Activated B cell treated with CpG ODN at 0.5 μM for 24 hours (primary cell): Measurements from ENCODE around the gene SPPL2C. TPM values are rescaled to one million over a fixed set of nuclear protein-coding genes. Genes with fewer than 3 reads are reported as not detected.

Experiments used
- ATAC-seq: fragments of 200-7000 bp; cut with Tn5 transposase; one replicate; pipeline ENCODE4 v1.10.0; 2021; ENCODE audit warnings: low read depth, mild to moderate bottlenecking, moderate library complexity
- CTCF ChIA-PET: fragments of 350-600 bp; sonication (Branson Sonifier 250); formaldehyde crosslinking; loops from one replicate; lab custom pipeline; 2021; ENCODE audit warnings: antibody characterized with exemption; lab: Charles Lee
- POLR2A ChIA-PET: fragments of 350-600 bp; sonication (Branson Sonifier 250); formaldehyde crosslinking; loops from one replicate; lab custom pipeline; 2021; ENCODE audit warnings: antibody characterized with exemption; lab: Charles Lee
- DNase-seq: peaks from one replicate; pipeline ENCODE4 v3.0.0; 2022
- H3K27ac Mint-ChIP-seq: one replicate; pipeline ENCODE4 v1.8.0; 2020; ENCODE audit warnings: mixed read lengths
- H3K27me3 Mint-ChIP-seq: one replicate; pipeline ENCODE4 v1.8.0; 2021; ENCODE audit warnings: mixed read lengths
- H3K36me3 Mint-ChIP-seq: one replicate; pipeline ENCODE4 v1.8.0; 2021; ENCODE audit warnings: low read depth, mixed read lengths
- H3K4me1 Mint-ChIP-seq: one replicate; pipeline ENCODE4 v1.8.0; 2021; ENCODE audit warnings: mixed read lengths
- H3K4me3 Mint-ChIP-seq: one replicate; pipeline ENCODE4 v1.8.0; 2020; ENCODE audit warnings: mild to moderate bottlenecking, mixed read lengths
- H3K9me3 Mint-ChIP-seq: one replicate; pipeline ENCODE4 v1.8.0; 2020; ENCODE audit warnings: mixed read lengths
- CTCF ChIP-seq: fragments of 200-600 bp; IDR thresholded peaks from one replicate; pipeline ENCODE4 v1.8.0; 2022; ENCODE audit warnings: antibody characterized with exemption, mild to moderate bottlenecking
- intact Hi-C: fragments of 100-400 bp; cut with micrococcal nuclease; formaldehyde crosslinking; loops from one replicate; pipeline ENCODE4 v1.15.1; 2024
- total RNA-seq: library from RNA; stranded (reverse); gene quantifications from 2 replicates; pipeline ENCODE4 v1.2.3, GENCODE V29; 2022

Gene SPPL2C
- total RNA-seq, 1 donor from 2014 or later: not detected

- intact Hi-C loops: no loop called here
- ATAC-seq (no peak), DNase-seq (no peak)
- no peaks in the 10 kb centered on the region for H3K4me1 Mint-ChIP-seq
- H3K4me3 Mint-ChIP-seq: no peak overlapping the region
- CTCF ChIA-PET: no interaction called here
- H3K27me3 Mint-ChIP-seq: peaks cover 4% of the 10 kb centered on the region
- no peak overlapping the region for H3K27ac Mint-ChIP-seq
- POLR2A ChIA-PET: no interaction called here
- H3K9me3 Mint-ChIP-seq: peaks cover 3% of the 10 kb centered on the region
- no peak for TF ChIP-seq CTCF
- no peaks in the 10 kb centered on the region for H3K36me3 Mint-ChIP-seq
These were observed 43.7 kb downstream of the SPPL2C start for GRCh38 chr17:45888392-45888791.

- intact Hi-C loops: no loop called here
- ChIA-PET POLR2A (no interaction called here), CTCF (no interaction called here)
- ATAC-seq (no peak), DNase-seq (no peak)
- Mint-ChIP-seq H3K27me3 (no peaks in the 10 kb centered on the region), H3K4me1 (peaks cover 5% of the 10 kb centered on the region), H3K27ac (no peak overlapping the region), H3K36me3 (no peaks in the 10 kb centered on the region), H3K9me3 (peaks cover 2% of the 10 kb centered on the region), H3K4me3 (no peak overlapping the region)
- no peak for TF ChIP-seq CTCF
These were observed 44.9 kb downstream of the SPPL2C start for GRCh38 chr17:45889579-45889978.

DNA sequence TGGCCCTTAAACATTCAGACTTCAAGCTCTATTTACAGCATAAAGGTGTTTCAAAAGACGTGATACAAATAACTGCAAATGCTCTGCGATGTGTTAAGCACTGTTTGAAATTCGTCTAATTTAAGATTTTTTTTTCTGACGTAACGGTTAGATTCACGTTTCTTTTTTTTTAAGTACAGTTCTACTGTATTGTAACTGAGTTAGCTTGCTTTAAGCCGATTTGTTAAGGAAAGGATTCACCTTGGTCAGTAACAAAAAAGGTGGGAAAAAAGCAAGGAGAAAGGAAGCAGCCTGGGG lies 49.0 kb downstream of the SPPL2C start:
- ATAC-seq (no peak), DNase-seq (no peak)
- intact Hi-C loops: loop anchor here (1.0 kb wide), 1 partner anchor 373 kb away; no protein-coding TSS in a partner anchor
- H3K9me3 Mint-ChIP-seq: no peaks in the 10 kb centered on the region
- H3K4me1 Mint-ChIP-seq: peaks cover 27% of the 10 kb centered on the region
- H3K27me3 Mint-ChIP-seq: peaks cover 19% of the 10 kb centered on the region
- H3K27ac Mint-ChIP-seq: peak overlapping the region; percentile 35
- TF ChIP-seq CTCF: no peak
- ChIA-PET CTCF (no interaction called here), POLR2A (no interaction called here)
- peak overlapping the region; percentile 82 for H3K4me3 Mint-ChIP-seq
- no peaks in the 10 kb centered on the region for H3K36me3 Mint-ChIP-seq

DNA sequence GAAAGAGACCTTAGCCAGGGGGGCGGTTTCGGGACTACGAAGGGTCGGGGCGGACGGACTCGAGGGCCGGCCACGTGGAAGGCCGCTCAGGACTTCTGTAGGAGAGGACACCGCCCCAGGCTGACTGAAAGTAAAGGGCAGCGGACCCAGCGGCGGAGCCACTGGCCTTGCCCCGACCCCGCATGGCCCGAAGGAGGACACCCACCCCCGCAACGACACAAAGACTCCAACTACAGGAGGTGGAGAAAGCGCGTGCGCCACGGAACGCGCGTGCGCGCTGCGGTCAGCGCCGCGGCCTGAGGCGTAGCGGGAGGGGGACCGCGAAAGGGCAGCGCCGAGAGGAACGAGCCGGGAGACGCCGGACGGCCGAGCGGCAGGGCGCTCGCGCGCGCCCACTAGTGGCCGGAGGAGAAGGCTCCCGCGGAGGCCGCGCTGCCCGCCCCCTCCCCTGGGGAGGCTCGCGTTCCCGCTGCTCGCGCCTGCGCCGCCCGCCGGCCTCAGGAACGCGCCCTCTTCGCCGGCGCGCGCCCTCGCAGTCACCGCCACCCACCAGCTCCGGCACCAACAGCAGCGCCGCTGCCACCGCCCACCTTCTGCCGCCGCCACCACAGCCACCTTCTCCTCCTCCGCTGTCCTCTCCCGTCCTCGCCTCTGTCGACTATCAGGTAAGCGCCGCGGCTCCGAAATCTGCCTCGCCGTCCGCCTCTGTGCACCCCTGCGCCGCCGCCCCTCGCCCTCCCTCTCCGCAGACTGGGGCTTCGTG lies 49.5 kb downstream of the SPPL2C start, which contains the start of gene MAPT:
MAPT (plus strand) TSS at position 533 of the 763 bp plus-strand sequence. CDS start 67,784 bp downstream, outside the sequence.
- intact Hi-C loops: loop anchor here (1.0 kb wide), 1 partner anchor 372 kb away; no protein-coding TSS in a partner anchor
- Mint-ChIP-seq H3K27me3 (peaks cover 24% of the 10 kb centered on the region), H3K36me3 (no peaks in the 10 kb centered on the region), H3K9me3 (no peaks in the 10 kb centered on the region), H3K4me3 (peak within 1 kb of the TSS; percentile 85), H3K27ac (peak within 1 kb of the TSS; percentile 50), H3K4me1 (peaks cover 27% of the 10 kb centered on the region)
- ChIA-PET POLR2A (no interaction called here), CTCF (no interaction called here)
- DNase-seq: peak; percentile 83
- no peak for TF ChIP-seq CTCF
- peak; percentile 93 for ATAC-seq

DNA sequence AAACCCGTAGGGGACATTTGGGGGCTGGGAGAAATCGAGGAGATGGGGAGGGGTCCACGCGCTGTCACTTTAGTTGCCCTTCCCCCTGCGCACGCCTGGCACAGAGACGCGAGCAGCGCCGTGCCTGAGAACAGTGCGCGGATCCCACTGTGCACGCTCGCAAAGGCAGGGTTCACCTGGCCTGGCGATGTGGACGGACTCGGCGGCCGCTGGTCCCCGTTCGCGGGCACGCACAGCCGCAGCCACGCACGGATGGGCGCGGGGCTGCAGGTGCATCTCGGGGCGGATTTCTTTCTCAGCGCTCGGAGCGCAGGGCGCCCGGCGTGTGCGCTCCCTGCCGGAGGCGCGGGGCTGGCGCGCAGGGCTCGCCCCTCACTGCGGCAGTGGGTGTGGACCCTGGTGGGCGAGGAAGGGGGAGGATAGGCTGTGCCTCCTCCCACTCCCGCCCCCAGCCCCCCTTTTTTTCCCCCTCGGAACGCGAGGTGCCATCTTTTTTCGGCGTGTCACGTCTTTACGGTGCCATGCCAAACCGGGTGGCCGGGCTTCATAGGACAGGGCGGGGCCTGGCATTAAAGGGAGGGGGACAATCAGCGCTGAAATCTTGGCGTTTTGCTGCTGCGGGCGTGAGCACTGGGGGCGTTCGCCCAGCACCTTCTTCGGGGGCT lies 50.8 kb downstream of the SPPL2C start:
- ATAC-seq: no peak
- intact Hi-C loops: no loop called here
- CTCF ChIA-PET: no interaction called here

More for the DNA sequence above, 50.8 kb downstream of the SPPL2C start:
- Mint-ChIP-seq H3K27me3 (peaks cover 34% of the 10 kb centered on the region), H3K4me3 (peak overlapping the region; percentile 85), H3K36me3 (no peaks in the 10 kb centered on the region), H3K27ac (peak overlapping the region; percentile 50), H3K4me1 (peaks cover 27% of the 10 kb centered on the region), H3K9me3 (no peaks in the 10 kb centered on the region)
- POLR2A ChIA-PET: interaction anchor here (0.7 kb wide), 1 partner anchor 213 kb away, joined by 4 read pairs; no protein-coding TSS in a partner anchor
- DNase-seq: peak; percentile 34
- TF ChIP-seq CTCF: no peak
